ENCODE results near the gene RPS21.

RPS21 gene

GRCh38 chr20:62428002-62428372, 41.1 kb downstream of the RPS21 start:
- DNase-seq = no peak

- no peak for DNase-seq
Measured at GRCh38 chr20:62428396-62429295, 41.7 kb downstream of the RPS21 start.

DNA sequence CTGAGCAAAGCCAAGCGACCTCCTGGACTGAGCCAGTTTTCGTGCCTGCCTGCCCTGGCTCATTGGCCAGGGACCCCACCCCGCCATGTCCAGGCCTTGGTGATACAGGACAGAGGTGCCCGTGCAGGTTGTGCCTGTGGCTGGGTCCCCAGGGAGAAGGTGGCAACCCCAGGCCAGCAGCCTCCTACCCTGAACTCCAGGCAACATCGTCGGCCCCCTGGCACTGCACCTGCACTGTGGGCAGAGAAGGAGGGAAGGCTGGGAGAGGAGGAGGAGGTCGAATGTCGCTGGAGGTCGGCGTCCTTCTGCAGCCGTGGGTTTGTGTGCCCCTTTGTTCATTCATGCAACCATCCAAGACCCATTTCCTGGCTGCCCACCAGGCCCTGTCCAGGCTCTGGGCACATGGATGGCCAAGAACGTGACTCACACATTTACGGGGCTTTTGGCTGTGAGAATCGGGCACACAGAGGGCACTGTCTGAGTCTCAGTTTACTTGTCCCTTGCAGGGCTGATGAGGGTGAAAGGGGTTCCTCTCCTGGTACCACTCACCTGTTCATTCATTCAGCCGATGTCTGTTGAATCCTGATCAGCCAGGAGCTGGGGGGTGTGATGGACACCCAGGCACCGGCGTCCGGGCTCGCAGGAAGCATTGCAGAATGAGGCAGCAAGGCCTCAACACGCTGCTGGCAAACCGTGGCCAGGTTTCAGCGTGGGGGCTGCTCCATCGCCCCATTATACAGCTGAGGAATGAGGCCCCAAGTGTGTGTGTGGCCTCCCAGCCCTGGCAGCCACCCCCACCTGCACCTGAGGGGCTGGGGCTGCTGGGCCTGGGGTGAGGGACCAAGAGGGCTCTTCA, 42.8 kb downstream of the RPS21 start:
- DNase-seq = no peak

- no peak for DNase-seq
Measured at GRCh38 chr20:62430311-62430853, 43.5 kb downstream of the RPS21 start.

- DNase-seq = no peak
Measured at GRCh38 chr20:62430866-62431447, 44.1 kb downstream of the RPS21 start.

- no peak for DNase-seq
Measured at GRCh38 chr20:62433658-62434497, 47.0 kb downstream of the RPS21 start.

GRCh38 chr20:62436692-62437091, 49.8 kb downstream of the RPS21 start:
- DNase-seq = no peak

GRCh38 chr20:62437496-62437895, 50.6 kb downstream of the RPS21 start:
- no peak for DNase-seq

- DNase-seq = no peak
Measured at GRCh38 chr20:62437927-62438326, 51.0 kb downstream of the RPS21 start.

All from activated CD4-positive, alpha-beta T cell treated with anti-CD3 and anti-CD28 coated beads for 1 hour (primary cell).